H1 (cell line): Measurements from ENCODE around the gene RTCB. TPM values are rescaled to one million over a fixed set of nuclear protein-coding genes. Genes with fewer than 3 reads are reported as not detected.

Experiments
- CTCF ChIA-PET: fragments of 300-600 bp; sonication (Branson Sonifier 250); formaldehyde crosslinking; loops from one replicate; lab custom pipeline; 2021; ENCODE audit not compliant: partially characterized antibody; lab: Charles Lee
- POLR2A ChIA-PET: fragments of 300-600 bp; sonication (Branson Sonifier 250); formaldehyde crosslinking; loops from one replicate; lab custom pipeline; 2021; ENCODE audit warnings: inconsistent platforms; ENCODE audit not compliant: partially characterized antibody; lab: Charles Lee
- DNase-seq, 2 experiments: peaks; one replicate each; pipeline versions ENCODE4 v3.0.0 to v3.0.0-alpha.2; 2010 to 2022; ENCODE audit warnings: low spot score in 2 of 2, low read depth in 1 of 2, mixed read lengths in 1 of 2
- FAIRE-seq: peaks from 2 replicates; lab custom pipeline; 2011; peaks lifted over from hg19 to GRCh38; lab: Jason Lieb, UNC
- H2AFZ ChIP-seq: 2 replicates; pipeline ENCODE4 v1.8.1; 2012; ENCODE audit warnings: low read length, inconsistent platforms
- H2AK5ac ChIP-seq: 2 replicates; pipeline ENCODE4 v1.6.1; 2013; ENCODE audit warnings: low read depth, low read length
- H2BK120ac ChIP-seq: replicated peaks from 2 replicates; pipeline ENCODE3; 2013; ENCODE audit warnings: low read depth, low read length, inconsistent platforms
- H2BK12ac ChIP-seq: 2 replicates; pipeline ENCODE4 v1.6.1; 2013; ENCODE audit warnings: low read depth, low read length
- H2BK15ac ChIP-seq: 2 replicates; pipeline ENCODE4 v1.6.1; 2013; ENCODE audit warnings: low read length
- H2BK20ac ChIP-seq: 2 replicates; pipeline ENCODE4 v1.6.1; 2013; ENCODE audit warnings: low read length
- H2BK5ac ChIP-seq: 2 replicates; pipeline ENCODE4 v1.6.1; 2013; ENCODE audit warnings: low read depth, low read length
- H3K14ac ChIP-seq: 2 replicates; pipeline ENCODE4 v1.6.1; 2013; ENCODE audit warnings: inconsistent platforms; ENCODE audit not compliant: insufficient read length
- H3K18ac ChIP-seq: 2 replicates; pipeline ENCODE4 v1.6.1; 2013; ENCODE audit warnings: low read length; ENCODE audit errors: extremely low read depth
- H3K23ac ChIP-seq: 2 replicates; pipeline ENCODE4 v1.6.1; 2013; ENCODE audit warnings: inconsistent platforms; ENCODE audit not compliant: insufficient read length
- H3K23me2 ChIP-seq: 2 replicates; pipeline ENCODE4 v1.6.1; 2013; ENCODE audit warnings: low read depth, low read length
- H3K27ac ChIP-seq: 2 replicates; pipeline ENCODE4 v1.6.1; 2011; ENCODE audit warnings: low read depth, low read length, inconsistent platforms
- H3K27me3 ChIP-seq, 4 experiments: replicated peaks in 1 of 4; 1 replicate in 1 of 4; 2 replicates in 3 of 4; pipeline versions ENCODE4 v1.6.1 to v1.8.1; 2011 to 2013; ENCODE audit warnings: low read length in 3 of 4, mild to moderate bottlenecking in 3 of 4, inconsistent platforms in 2 of 4, mixed read lengths in 2 of 4, moderate library complexity in 1 of 4; ENCODE audit not compliant: control insufficient read depth in 3 of 4, insufficient read depth in 3 of 4; ENCODE audit errors: extremely low read depth in 1 of 4
- H3K36me3 ChIP-seq, 4 experiments: 2 replicates each; pipeline versions ENCODE4 v1.6.1 to v1.8.1; 2011 to 2013; ENCODE audit warnings: mild to moderate bottlenecking in 4 of 4, low read length in 3 of 4, moderate library complexity in 2 of 4, control low read depth in 1 of 4, inconsistent platforms in 1 of 4; ENCODE audit not compliant: insufficient read depth in 4 of 4, control insufficient read depth in 2 of 4
- H3K4ac ChIP-seq: replicated peaks from 2 replicates; pipeline ENCODE3; 2013; ENCODE audit warnings: low read length, low read depth, mixed read lengths, inconsistent platforms; ENCODE audit not compliant: insufficient read length
- H3K4me1 ChIP-seq, 4 experiments: replicated peaks in 1 of 4; 1 replicate in 1 of 4; 2 replicates in 3 of 4; pipeline versions ENCODE4 v1.6.1 to v1.8.1; 2011 to 2013; ENCODE audit warnings: low read length in 3 of 4, inconsistent platforms in 2 of 4, mixed read lengths in 1 of 4; ENCODE audit not compliant: insufficient read depth in 4 of 4, control insufficient read depth in 3 of 4
- H3K4me2 ChIP-seq, 2 experiments: 2 replicates each; pipeline versions ENCODE4 v1.6.1 to v1.8.1; 2011 to 2013; ENCODE audit warnings: low read depth in 2 of 2, low read length in 2 of 2, control low read depth in 1 of 2, inconsistent platforms in 1 of 2, mild to moderate bottlenecking in 1 of 2; ENCODE audit not compliant: insufficient read depth in 1 of 2
- H3K4me3 ChIP-seq, 4 experiments: fragments of 200-600, 300-600 bp in 1 of 4; sonication (generic), shearing (Covaris generic), sonication (Bioruptor Twin) in 1 of 4; 2 replicates each; pipeline versions ENCODE4 v1.5.1 to v1.8.1; 2011 to 2016; ENCODE audit warnings: low read length in 4 of 4, low read depth in 3 of 4, control low read depth in 2 of 4, inconsistent platforms in 2 of 4, mild to moderate bottlenecking in 2 of 4, mixed read lengths in 1 of 4, moderate library complexity in 1 of 4; ENCODE audit not compliant: insufficient read depth in 2 of 4; ENCODE audit errors: extremely low read depth in 1 of 4
- H3K56ac ChIP-seq: replicated peaks from 2 replicates; pipeline ENCODE3; 2013; ENCODE audit warnings: low read depth, mild to moderate bottlenecking, mixed read lengths, low read length, inconsistent platforms; ENCODE audit not compliant: insufficient read length
- H3K79me1 ChIP-seq: 2 replicates; pipeline ENCODE4 v1.6.1; 2013; ENCODE audit warnings: low read depth, low read length, control low read depth
- H3K79me2 ChIP-seq, 2 experiments: 2 replicates each; pipeline versions ENCODE4 v1.6.1 to v1.8.1; 2012 to 2013; ENCODE audit warnings: low read length in 2 of 2, mild to moderate bottlenecking in 2 of 2, inconsistent platforms in 1 of 2; ENCODE audit not compliant: insufficient read depth in 2 of 2, control insufficient read depth in 1 of 2
- H3K9ac ChIP-seq, 4 experiments: replicated peaks in 1 of 4; 1 replicate in 1 of 4; 2 replicates in 3 of 4; pipeline versions ENCODE4 v1.6.1 to v1.8.1; 2011 to 2013; ENCODE audit warnings: low read depth in 3 of 4, low read length in 3 of 4, control low read depth in 2 of 4, mild to moderate bottlenecking in 2 of 4, moderate library complexity in 2 of 4, inconsistent platforms in 1 of 4; ENCODE audit errors: extremely low read depth in 1 of 4
- H3K9me3 ChIP-seq, 2 experiments: 2 replicates each; pipeline versions ENCODE4 v1.6.1 to v1.8.1; 2012 to 2013; ENCODE audit warnings: mild to moderate bottlenecking in 2 of 2, moderate library complexity in 2 of 2, control low read depth in 1 of 2, inconsistent platforms in 1 of 2, low read depth in 1 of 2, low read length in 1 of 2, mixed read lengths in 1 of 2; ENCODE audit not compliant: insufficient read depth in 2 of 2
- H4K20me1 ChIP-seq, 2 experiments: replicated peaks in 1 of 2; 2 replicates each; pipeline versions ENCODE3 to v1.8.1; 2011 to 2013; ENCODE audit warnings: inconsistent platforms in 2 of 2, low read length in 2 of 2, mild to moderate bottlenecking in 1 of 2; ENCODE audit not compliant: insufficient read depth in 2 of 2, control insufficient read depth in 1 of 2
- H4K5ac ChIP-seq: 2 replicates; pipeline ENCODE4 v1.6.1; 2013; ENCODE audit warnings: low read length, low read depth, mixed read lengths, inconsistent platforms; ENCODE audit not compliant: insufficient read length
- H4K8ac ChIP-seq: 2 replicates; pipeline ENCODE4 v1.8.0; 2013; ENCODE audit warnings: mild to moderate bottlenecking, moderate library complexity, low read length, inconsistent platforms; ENCODE audit not compliant: insufficient read depth; ENCODE audit errors: extremely low read depth
- H4K91ac ChIP-seq: replicated peaks from 2 replicates; pipeline ENCODE3; 2013; ENCODE audit warnings: low read length, mixed read lengths, inconsistent platforms; ENCODE audit not compliant: insufficient read length
- BRCA1 ChIP-seq: IDR thresholded peaks from 2 replicates; pipeline ENCODE4 v1.6.1; 2012; ENCODE audit warnings: low read depth, low read length, improper control_type of control experiment
- CBX8 ChIP-seq: fragments of 300-800, 300-1000 bp; sonication (generic); IDR thresholded peaks from 2 replicates; pipeline ENCODE4 v1.7.1; 2016; ENCODE audit warnings: low read depth, low read length, borderline replicate concordance
- CHD2 ChIP-seq: IDR thresholded peaks from 2 replicates; pipeline ENCODE4 v1.6.1; 2012; ENCODE audit warnings: low read length, improper control_type of control experiment
- EZH2 ChIP-seq: fragments of 200-600 bp; sonication (generic); IDR thresholded peaks from 2 replicates; pipeline ENCODE4 v1.7.1; 2012; ENCODE audit warnings: low read depth, mild to moderate bottlenecking, moderate library complexity, low read length, inconsistent platforms; ENCODE audit not compliant: severe bottlenecking
- JUND ChIP-seq: IDR thresholded peaks from 2 replicates; pipeline ENCODE4 v1.6.1; 2011; ENCODE audit warnings: mild to moderate bottlenecking, improper control_type of control experiment, low read length
- KDM1A ChIP-seq: fragments of 200-600, 300-600 bp; sonication (generic); IDR thresholded peaks from 2 replicates; pipeline ENCODE4 v1.7.1; 2016; ENCODE audit warnings: mild to moderate bottlenecking, low read length, borderline replicate concordance
- KDM4A ChIP-seq: IDR thresholded peaks from one replicate; pipeline ENCODE4 v1.7.1; 2012; ENCODE audit warnings: low read depth, mild to moderate bottlenecking, moderate library complexity, low read length, inconsistent platforms; ENCODE audit not compliant: severe bottlenecking
- KDM5A ChIP-seq: fragments of 200-600 bp; IDR thresholded peaks from 2 replicates; pipeline ENCODE4 v1.7.1; 2012; ENCODE audit warnings: mild to moderate bottlenecking, low read length, inconsistent platforms, mixed read lengths
- NANOG ChIP-seq: IDR thresholded peaks from 2 replicates; pipeline ENCODE4 v1.6.1; 2011; ENCODE audit warnings: low read length, low read depth, mild to moderate bottlenecking, inconsistent platforms; ENCODE audit not compliant: insufficient read depth, poor library complexity, severe bottlenecking
- SIX5 ChIP-seq: IDR thresholded peaks from 2 replicates; pipeline ENCODE4 v1.6.1; 2011; ENCODE audit warnings: mild to moderate bottlenecking, low read depth, low read length
- SP2 ChIP-seq: IDR thresholded peaks from 2 replicates; pipeline ENCODE4 v1.6.1; 2012; ENCODE audit warnings: mild to moderate bottlenecking, low read length, inconsistent platforms
- SUZ12 ChIP-seq: fragments of 200-600 bp; sonication (generic); IDR thresholded peaks from 2 replicates; pipeline ENCODE4 v1.6.1; 2012; ENCODE audit warnings: mild to moderate bottlenecking, inconsistent platforms, low read length, moderate library complexity, mixed read lengths
- WGBS, 2 experiments: shearing (Covaris generic) in 1 of 2; methylation state at CpG; one replicate each; pipeline versions ENCODE4 v1.1.6 to v1.1.7; 2013 to 2015; ENCODE audit warnings: low lambda C conversion rate in 2 of 2, mixed read lengths in 2 of 2, inconsistent platforms in 1 of 2, low coverage in 1 of 2, missing lambda C conversion rate in 1 of 2; ENCODE audit not compliant: insufficient replicate concordance in 2 of 2, insufficient coverage in 1 of 2, insufficient read length in 1 of 2; ENCODE audit errors: extremely low coverage in 1 of 2, missing lambda C conversion rate in 1 of 2; 5-methylcytosine and 5-hydroxymethylcytosine counted together
- polyA plus RNA-seq, 7 experiments: library from polyadenylated mRNA; depleted of rRNA in 3 of 7; stranded (reverse) in 5 of 7; unstranded in 2 of 7; fragments of >200 nt in 5 of 7; fragments of 200-250 nt in 2 of 7; gene quantifications; 1 replicate in 5 of 7; 2 replicates in 1 of 7; 4 replicates in 1 of 7; pipeline versions ENCODE4 v1.2.1 to v1.2.3, GENCODE V29; 2011 to 2013; ENCODE audit warnings: missing spikeins in 2 of 7, mixed read lengths in 2 of 7
- total RNA-seq: library from RNA; stranded (reverse); fragmentation: NEBNext Ultra II Directional; extraction: Animal tissue kit (Norgen Biotek cat#: 25700); gene quantifications from 2 replicates; pipeline ENCODE4 v1.2.1, GENCODE V29; 2021
- TF ChIP-seq, protein P1 (sequence below): IDR thresholded peaks from 2 replicates; pipeline ENCODE4 v1.6.1; 2012; ENCODE audit warnings: low read length, inconsistent platforms

The RTCB gene
- total and polyA plus RNA-seq, 2 of the 8 experiments (the other 6 are each of a cell fraction or from before 2014, with no cell fraction given): 104 to 114 TPM

DNA sequence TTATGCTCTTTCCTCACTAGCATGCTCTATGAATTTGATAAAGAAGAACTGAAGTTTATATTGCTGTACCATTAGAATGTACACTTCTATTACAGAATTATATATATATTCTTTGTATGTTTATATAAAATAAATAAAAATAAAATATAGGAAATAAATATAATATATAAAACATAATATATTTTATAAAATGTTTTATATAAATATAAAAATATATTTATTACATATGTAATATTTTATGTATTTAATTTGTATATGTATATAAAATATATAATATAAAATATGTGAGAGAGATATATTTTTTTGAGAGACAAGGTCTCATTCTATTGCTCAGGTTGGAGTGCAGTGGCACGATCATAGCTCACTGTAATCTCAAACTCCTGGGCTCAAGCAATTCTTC is 18.3 kb upstream of the RTCB start:
- H3K4me2 ChIP-seq: no peak overlapping the region
- H2BK120ac ChIP-seq: no peak overlapping the region
- H3K79me2 ChIP-seq: no peaks in the 10 kb centered on the region
- no peak overlapping the region for H4K8ac ChIP-seq
- no peak overlapping the region for H2BK20ac ChIP-seq
- H2BK15ac ChIP-seq: no peak overlapping the region
- no peak for DNase-seq
- H3K4me3 ChIP-seq: no peak overlapping the region
- ChIA-PET POLR2A (interaction anchor here (0.6 kb wide), 1 partner anchor 86 kb away, joined by 3 read pairs; no protein-coding TSS in a partner anchor), CTCF (interaction anchor here (0.8 to 3.3 kb wide), 6 partner anchors 8 to 61 kb away, joined by 3 to 8 read pairs (median 4); no protein-coding TSS in a partner anchor)
- peaks cover 0 to 6% (median under 1%) of the 10 kb centered on the region in 4 experiments; a peak in 4 of 7 replicates for H3K27me3 ChIP-seq
- H3K56ac ChIP-seq: no peak overlapping the region
- no peak overlapping the region for H3K9ac ChIP-seq
- H3K4me1 ChIP-seq: no peaks in the 10 kb centered on the region
- H4K5ac ChIP-seq: no peak overlapping the region
- H2AK5ac ChIP-seq: no peak overlapping the region
- H3K14ac ChIP-seq: no peak overlapping the region
- WGBS, 2 experiments: 88% methylated on average over 1 of the region's 1 CpG; no CpG with 5 or more reads in 1 of the 2 experiments
- H3K79me1 ChIP-seq: no peaks in the 10 kb centered on the region
- no peak overlapping the region for H3K23ac ChIP-seq
- H3K36me3 ChIP-seq: no peaks in the 10 kb centered on the region
- H3K4ac ChIP-seq: no peak overlapping the region
- no peaks in the 10 kb centered on the region for H3K9me3 ChIP-seq
- H2BK12ac ChIP-seq: no peak overlapping the region
- H2BK5ac ChIP-seq: no peak overlapping the region
- no peak overlapping the region for H3K27ac ChIP-seq
- no peaks in the 10 kb centered on the region for H4K20me1 ChIP-seq
- H2AFZ ChIP-seq: no peak overlapping the region
- no peak for FAIRE-seq
- no peak overlapping the region for H4K91ac ChIP-seq
- H3K23me2 ChIP-seq: no peaks in the 10 kb centered on the region
- H3K18ac ChIP-seq: no peak overlapping the region
- TF ChIP-seq KDM4A: no peak
- TF ChIP-seq KDM5A: no peak
- TF ChIP-seq KDM1A: no peak
- TF ChIP-seq NANOG: no peak
- TF ChIP-seq SP2: no peak
- TF ChIP-seq CHD2: no peak
- TF ChIP-seq, protein P1, sequence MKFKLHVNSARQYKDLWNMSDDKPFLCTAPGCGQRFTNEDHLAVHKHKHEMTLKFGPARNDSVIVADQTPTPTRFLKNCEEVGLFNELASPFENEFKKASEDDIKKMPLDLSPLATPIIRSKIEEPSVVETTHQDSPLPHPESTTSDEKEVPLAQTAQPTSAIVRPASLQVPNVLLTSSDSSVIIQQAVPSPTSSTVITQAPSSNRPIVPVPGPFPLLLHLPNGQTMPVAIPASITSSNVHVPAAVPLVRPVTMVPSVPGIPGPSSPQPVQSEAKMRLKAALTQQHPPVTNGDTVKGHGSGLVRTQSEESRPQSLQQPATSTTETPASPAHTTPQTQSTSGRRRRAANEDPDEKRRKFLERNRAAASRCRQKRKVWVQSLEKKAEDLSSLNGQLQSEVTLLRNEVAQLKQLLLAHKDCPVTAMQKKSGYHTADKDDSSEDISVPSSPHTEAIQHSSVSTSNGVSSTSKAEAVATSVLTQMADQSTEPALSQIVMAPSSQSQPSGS: no peak
- no peak for TF ChIP-seq JUND
- TF ChIP-seq SIX5: no peak
- no peak for TF ChIP-seq CBX8
- no peak for TF ChIP-seq SUZ12
- TF ChIP-seq EZH2: no peak
- no peak for TF ChIP-seq BRCA1
